GM19324 (cell line): ENCODE measurements around the gene MGP.

Source experiments
- ATAC-seq: cut with Tn5 transposase; IDR thresholded peaks from one replicate; pipeline ENCODE4 v1.9.1; 2021; ENCODE audit warnings: mild to moderate bottlenecking, moderate library complexity; ENCODE audit not compliant: unreplicated experiment, low FRiP score

Gene MGP

DNA sequence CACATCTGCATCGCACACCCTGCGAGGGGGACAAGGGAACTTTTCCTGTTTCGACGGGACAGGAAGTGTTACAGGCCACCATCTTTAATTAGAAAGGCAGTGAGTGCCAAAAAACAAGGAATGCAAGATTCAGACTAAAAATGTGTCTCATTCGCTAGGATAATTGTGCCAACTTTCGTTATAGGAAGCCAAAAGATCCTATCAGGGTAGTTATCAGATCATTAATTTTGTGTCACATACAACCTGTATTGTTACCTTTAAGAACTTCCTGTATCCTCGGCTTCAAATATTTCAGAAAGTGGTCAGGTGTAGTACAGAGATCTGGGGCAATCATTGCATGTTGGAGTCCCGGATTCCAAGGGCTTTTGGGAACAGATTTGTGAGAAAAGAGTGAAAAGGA is 19.2 kb upstream of the MGP start:
- no peak for ATAC-seq

DNA sequence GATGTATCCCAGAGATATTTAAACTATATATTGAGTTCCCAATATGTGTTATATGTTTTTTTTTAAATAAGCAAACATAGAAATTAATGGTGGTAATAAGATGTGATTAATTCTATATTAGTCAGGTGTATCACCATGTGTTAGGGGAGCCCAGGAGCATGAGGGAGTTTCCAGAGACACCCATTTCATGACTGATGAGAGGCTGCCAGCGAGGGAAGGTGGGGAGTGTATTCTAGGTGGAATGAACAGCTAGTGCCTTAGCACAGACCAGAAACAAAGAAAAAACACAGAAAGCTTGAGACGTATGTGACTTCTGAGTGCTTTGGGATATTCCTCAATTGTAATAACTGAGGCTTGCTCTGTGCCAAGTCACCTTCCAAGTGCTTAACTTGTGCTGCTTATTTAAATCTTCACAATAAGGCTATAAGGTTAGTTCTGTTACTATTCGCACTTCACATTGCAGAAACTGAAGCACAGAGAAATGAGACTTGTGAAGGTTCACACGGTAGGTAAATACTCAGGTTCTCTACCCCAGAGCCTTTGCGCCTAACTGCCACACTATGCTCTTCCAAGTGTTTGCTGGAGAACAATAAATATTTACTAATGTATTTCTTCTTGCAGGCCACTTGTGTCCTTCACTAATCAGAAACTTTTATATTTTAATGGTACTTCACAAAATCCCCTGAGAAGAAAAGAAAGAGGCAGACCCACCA is 17.9 kb upstream of the MGP start:
- no peak for ATAC-seq

DNA sequence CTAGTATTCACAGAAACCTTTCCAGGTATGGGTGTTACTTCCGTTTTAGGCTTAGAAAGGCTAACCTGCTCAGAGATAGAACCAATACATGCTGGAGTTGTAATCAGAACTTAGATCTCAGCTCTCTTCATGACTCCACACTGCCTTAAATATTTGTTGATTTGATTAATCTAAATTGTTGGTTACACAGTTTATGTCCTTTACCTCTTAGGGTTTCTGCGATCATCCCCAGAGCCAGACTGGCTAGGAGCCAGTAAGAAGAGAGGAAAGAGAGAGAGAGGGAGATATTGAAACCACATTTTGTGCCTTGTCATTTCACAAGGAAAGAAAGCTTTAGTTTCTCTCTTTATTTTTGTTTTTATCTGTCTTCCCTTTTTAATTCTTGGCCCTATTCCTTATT is 16.8 kb upstream of the MGP start:
- ATAC-seq, result no peak

DNA sequence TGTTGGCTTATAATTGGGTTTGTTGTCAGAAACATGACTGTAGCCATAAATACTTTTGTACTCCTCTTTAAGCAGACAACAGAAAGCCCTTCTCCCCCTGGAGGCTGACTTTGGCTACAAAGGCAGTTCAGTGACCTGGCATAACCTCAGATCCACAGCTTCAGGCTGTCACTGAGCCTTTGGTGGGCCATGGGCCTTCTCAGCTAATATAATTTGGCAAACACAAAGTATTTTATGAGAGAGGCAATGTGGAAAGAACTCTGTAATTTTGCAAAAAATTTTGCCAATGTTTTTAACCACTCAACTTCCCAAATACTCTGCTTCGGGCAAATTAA is 15.5 kb upstream of the MGP start:
- no peak for ATAC-seq

DNA sequence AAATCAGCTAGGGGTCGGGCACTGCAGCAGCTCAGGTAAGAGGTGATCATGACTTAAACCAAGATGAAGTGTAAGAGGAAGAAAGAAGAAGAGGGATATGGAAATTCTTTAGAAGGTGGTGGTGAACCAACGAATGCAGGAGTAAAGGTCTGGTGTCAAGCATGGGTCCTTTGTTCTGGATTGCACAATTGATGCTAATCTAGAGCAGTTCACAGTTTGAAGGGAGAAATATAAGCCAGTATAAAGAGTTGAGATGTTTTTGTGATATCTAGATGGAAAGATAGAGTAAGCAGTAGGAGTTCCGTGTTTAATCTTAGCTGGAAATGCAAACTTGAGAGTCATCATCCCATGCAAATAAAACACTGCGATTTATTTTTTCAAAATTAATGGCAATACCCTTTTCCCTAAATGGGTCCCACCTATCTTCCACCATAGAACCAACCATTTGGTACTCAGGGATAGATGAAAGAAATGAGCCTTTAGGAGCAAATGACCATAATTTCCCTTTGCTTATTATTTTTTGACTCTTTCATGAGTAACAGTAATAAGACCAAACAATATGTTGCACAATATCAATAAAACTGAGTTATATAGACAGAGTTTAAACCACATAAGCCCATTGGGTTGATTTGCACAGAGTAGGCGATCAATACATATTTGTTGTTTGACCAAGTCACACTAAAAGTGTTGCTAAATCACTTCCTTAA is 15.0 kb upstream of the MGP start:
- ATAC-seq, result no peak

DNA sequence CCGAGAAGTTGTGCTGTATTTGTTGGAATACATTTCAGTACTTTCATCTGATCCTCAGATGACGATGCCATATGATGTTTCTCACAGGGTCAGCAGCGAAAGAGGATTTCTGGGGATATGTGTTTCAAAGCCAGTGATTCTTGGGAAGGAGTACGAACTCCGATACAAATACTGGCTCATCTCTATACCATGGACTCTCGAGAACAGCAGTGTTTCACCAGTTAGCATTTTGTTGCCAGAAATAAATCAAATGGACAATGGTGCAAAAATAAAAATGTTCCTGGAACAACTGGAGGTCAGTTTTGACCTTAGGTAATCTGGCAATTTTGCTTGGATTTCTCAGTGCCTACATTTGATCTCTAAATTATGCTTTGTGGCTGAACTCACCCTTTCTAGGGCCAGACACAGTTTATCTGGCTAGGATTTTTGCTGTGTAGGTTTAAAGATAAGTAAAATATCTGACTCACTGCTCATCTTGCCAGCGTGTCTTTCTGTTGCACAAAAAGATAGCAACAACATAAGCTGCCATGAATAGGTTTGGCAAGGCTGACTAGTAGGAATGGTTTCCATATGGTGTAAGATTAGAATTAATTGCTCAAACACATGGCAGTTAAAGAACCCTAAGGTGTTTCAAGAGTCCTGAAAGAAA is 11.0 kb upstream of the MGP start:
- no peak for ATAC-seq

DNA sequence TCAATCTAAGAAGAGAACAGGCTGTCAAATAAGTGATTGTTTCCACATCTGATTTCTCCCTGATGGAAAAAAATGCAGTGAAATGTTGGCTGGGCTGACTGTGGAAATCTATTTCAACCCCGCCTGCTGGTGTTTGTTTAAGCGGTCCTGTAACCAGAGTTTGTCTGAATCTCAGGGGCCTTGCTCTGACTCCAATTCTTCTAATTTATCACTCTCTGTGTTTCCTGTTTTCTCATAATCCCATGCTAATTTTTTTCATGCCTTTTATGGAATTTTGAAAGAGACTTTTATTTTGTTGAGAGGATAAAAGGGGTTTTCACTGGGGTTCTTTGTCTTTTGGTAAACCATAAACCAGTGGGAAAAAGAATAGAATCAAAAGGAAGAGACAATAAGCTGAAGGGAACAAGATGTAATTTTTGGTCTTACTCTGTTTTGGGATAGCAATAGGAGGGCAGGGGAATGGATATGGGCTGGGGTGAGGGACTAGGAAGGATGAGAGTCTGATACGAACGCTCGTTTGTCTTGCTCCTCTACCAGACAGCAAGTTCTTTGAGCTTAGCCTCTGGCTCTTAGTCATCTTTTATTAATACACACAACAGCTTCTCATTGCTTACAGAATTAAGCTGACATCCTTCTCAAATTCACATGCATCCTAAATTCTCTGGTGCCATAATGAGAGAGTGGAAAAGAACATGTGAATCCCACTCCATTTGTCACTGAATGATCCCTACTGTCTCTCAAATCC is 8.0 kb upstream of the MGP start:
- ATAC-seq, result no peak

DNA sequence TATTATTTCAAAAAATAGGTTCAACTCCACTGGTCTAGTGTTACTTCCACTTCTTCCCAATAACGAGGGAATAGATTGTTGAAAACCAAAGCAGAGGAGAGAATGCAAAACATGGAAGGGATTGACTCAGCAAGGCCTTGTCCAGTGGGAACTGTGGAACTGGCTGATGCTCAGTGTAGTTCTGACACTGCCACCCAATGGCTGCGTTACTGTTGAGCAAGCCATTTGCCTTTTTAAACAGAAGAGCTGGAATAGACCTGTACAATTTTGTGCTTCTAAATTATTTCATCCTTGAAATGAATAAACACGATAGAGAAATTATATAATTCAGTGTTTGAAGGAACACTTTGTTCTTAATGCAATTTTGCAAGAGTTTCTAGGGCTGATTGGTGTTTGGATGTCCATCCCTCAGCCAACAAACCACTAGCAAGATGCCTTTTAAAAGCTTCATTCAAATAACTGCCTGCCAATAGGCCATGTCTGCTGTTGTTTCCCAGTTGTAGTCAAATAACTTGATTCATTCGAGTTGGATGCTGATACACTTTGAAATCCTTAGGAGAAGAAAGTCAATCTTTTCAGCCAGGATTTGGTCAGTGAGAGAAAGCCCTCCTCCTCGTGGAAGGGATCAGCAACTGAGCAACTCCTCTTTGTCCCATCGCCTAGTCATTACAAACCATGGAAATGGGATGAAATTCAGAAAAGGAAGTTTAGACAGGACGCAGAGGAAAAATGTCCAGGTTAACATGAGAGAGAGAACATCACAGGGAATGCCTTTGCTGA is 7.3 kb upstream of the MGP start:
- ATAC-seq, result no peak

DNA sequence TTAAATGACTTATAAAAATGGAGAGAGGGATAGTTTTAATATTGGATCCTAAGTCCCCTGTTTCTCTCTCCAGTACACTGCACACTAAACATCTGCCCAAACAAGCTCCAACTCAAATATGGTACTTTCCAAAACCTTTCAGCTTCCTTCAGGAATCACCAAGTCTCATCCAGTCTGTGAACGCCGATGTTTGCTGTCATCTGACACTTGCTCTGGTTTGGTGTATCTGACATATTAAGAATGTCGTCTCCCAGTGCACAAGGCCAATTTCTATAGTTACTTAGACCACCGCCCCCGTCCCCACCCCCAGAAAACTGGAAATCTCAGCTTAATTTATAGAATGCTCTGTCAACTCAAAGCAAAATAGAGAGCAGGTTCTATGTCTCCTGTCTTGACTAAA is 5.0 kb upstream of the MGP start:
- no peak for ATAC-seq

DNA sequence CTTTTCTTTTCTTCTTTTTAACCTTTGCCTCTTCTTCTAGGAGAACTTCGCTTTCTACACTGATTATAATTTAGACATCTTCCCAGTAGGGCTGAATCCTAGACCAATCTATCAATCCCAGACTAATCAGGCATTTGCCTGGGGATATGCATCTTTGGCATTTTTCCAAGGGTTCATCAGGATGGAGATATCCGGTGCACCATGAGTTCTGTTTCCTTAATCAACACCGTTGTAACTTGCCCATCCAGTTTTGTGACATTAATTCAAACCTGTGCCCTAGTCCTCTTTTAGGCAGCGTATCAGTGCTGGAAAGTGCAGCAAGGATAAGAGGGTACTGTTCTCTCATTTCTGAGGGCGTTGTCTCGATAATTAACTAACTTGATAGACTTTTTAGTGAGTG is 617 bp upstream of the MGP start:
- no peak for ATAC-seq

DNA sequence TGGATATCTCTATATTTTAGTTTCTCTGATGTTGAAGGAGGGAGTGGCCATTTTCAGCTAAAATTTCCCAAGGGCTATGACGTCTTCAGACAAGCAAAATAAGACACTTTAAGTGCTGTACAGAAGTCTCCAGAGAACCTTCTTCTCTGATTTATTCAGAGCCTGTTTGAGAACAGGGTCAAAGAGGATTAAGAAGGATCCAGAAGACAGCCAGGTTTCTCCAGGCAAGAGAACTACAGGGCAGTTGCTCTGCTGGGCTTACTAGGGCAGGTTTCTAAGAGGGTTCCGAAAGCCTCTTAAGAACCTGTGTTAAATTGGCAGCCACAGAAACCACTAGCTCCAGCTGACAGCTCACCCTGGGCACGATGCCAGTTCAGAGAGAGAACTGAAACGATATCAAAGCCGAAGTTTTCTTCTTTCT is 1.2 kb downstream of the MGP start:
- ATAC-seq, result peak; percentile 99

DNA sequence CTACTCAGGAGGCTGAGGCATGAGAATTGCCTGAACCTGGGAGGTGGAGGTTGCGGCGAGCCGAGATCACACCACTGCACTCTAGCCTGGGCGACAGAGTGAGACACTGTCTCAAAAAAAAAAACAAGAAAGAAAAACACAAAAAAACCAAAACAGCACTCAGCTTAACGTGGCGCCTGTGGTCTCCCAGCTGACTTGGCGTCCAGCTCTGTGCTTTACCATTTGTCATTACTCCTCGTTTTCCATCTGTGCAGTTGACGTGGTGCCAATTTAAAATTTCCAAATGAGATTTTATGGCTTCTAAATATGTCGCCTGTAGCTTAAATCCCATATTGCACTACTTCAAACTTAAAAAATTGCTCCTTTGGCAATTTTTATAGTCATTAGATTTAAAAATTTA is 2.0 kb downstream of the MGP start:
- ATAC-seq, result no peak

DNA sequence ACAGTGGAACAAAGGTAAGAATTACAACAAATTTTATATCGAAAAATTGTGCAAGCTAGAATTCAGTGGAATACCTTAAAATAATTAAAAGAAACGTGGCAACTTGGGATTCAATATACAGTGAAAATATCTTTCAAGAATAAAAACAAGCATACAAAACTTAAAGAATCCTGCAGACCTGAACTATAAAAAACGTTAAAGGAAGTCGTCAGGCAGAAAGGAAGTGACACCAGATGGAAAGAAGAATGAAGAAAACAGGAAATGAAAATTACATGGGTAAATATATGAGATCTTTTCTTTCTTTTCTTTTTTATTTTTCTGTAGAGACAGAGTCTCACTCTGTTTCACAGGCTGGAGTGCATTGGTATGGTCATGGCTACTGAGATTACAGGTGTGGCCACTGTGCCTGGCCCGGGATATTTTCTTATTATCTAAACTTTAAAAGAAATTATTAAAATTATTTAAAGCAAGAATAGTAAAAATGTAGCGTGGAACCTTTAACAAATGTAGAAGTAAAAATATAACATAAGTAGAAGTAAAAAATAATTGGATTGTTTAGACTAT is 4.7 kb downstream of the MGP start:
- ATAC-seq, result no peak

DNA sequence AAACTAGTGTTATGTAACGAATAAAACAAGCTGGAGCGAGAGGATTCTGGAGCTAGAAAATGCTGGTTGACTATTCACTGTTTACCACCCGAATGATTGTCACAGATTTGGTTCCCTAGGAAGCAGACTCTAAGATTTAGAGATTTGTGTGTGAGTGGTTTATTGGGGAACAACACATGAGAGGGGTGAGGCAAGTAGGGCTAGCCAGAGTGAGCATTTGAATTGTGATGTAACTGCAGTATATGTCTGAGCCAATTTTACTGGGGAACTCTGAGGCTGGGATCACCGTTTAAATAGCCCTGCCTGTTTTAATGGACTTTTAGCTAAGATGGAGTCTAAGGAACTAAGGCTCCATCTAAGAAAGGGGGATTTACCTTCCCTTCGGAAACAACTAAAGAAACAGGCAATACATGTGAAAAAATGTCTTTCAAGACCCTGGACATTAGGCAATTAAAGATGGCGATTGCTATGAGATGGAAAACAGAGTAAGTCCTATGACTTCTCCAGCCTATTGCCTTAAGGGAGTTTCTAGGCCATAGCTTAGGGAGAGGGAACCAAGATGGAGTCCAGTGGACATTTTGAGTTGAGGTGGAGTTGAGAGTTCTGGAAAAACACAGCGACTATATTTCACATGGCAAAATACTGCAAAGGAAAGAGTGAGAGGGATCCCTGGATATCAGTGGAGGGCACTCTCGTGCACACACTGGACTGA is 6.3 kb downstream of the MGP start:
- ATAC-seq, result no peak

DNA sequence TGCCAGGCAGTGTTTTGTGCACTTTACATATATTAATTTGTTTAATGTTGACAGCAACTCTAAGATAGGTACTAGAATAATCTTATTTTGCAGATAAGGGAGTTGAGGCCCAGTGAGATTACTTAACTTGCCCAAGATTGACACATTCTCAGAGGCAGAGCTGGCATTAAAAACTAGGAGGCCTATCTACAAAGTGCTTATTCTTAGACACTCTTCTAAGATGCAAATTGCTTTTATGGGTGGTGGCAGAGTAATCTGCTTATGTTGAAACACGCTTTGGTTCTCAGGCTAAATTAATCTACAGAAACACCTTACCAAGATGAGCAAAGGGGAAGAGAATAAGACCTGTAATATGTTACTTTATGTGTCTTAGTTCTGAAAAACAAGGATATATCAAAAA is 7.2 kb downstream of the MGP start:
- ATAC-seq, result no peak

DNA sequence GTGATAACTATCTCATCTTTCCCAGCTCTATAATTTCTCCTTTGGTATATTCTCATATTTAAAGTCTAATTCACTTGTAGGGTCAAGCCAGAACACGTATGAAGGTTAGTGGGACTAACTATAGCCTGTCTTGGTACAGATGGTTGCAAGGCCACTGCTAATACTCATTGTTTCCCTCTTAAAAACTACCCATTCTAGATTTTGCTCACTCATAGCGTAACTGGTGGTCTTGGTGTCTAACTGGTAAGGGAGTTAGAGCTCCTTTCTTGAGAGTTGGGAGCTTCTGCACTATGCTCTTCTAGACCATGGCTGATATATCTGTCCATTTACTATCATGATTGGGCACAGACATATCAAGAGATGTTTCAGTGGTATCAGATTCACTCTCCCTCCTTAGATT is 8.8 kb downstream of the MGP start:
- ATAC-seq, result no peak

DNA sequence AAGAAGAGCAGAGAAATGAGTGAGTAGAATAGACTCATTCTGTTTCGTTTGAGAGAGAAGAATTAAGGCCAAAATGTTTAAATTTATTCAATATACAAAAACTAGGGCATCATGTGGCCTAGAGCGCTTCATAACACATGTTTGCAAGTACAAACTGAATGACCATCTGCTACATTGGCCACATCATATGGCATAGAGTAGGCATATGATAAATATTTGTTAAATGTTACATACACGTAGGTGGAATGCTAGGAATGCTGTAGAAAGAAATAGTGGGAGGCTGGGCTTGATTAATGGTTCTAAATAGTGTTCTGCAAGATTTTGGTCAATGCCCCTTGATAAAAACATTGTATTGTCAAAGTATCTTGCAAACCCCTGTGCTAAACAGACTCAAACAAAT is 10.8 kb downstream of the MGP start:
- ATAC-seq, result no peak

DNA sequence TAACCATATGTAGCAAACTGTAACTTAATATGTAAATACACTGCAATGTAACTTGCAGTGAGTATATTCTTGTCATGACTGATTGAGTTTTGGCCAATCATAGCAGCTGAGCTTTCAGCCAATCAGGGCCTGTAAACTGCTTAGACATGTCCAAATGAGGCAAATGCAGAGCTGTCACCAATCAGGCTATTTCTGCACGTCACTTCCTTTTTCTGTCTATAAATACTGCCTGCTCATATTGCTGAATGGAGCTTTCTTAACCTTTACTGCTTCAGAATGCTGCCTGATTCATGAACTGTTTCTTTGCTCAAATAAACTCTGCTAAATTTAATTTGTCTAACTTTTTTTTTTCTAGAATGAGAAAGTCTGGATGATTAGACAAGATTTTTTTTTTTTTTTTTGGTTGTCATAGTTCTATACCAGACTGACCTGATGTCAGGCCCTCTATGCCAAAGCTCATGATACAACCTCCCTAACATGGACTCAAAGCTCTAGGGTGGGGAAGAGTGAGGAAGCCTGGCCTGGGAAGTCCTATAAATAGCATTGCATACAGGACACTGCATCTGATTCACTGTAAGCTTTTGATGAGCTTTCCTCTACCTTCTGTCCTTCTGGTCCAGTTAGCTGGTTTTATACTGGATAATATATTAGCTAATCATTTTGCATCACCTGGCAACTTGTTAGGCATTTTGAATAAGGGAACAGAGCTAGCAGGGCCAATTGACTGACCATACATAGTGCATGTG is 12.0 kb downstream of the MGP start:
- ATAC-seq, result no peak

DNA sequence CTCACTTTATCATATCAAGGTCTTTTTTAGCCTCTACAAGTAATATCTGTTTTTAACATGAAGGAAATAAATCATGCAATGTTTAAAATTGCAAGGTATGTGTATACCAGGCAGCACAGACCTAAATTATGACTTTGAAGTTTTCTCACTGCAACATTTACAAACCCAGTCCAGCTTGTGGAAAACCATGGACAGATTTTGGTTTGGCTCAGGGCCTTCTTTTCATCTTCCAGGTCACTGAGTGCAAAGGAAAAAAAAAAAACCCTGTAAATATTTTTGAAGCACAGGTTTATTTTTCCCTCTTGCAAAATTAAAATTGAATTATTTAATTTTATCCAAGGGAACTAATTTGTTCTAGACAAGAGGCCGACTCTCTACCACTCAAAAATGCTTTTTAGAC is 13.8 kb downstream of the MGP start:
- no peak for ATAC-seq
